HEK293T (cell line): Measurements from ENCODE around the gene FAM210A.
A peak's percentile ranks its signal among the peaks of the same experiment; 100 is the strongest.
"Not testable (repeated sequence)": the region's sequence is repeated elsewhere in the genome, so short reads cannot be mapped to it uniquely, and the experiment has no call there.

Experiments
- CTCF ChIA-PET: fragments of 350-600 bp; formaldehyde crosslinking; extraction: SDS; loops from one replicate; lab custom pipeline; 2021; ENCODE audit warnings: antibody characterized with exemption, inconsistent platforms; lab: Yijun Ruan, JAX
- POLR2A ChIA-PET: fragments of 350-600 bp; formaldehyde crosslinking; extraction: SDS; loops from one replicate; lab custom pipeline; 2020; ENCODE audit warnings: antibody characterized with exemption, inconsistent platforms; lab: Yijun Ruan, JAX
- DNase-seq: peaks from one replicate; pipeline ENCODE4 v3.0.0; 2012; ENCODE audit warnings: mixed read lengths; ENCODE audit errors: extremely low spot score
- BHLHE40 ChIP-seq: fragments of 450-650 bp; IDR thresholded peaks from 2 replicates; pipeline ENCODE4 v1.6.1; 2016; ENCODE audit warnings: mild to moderate bottlenecking, moderate library complexity, borderline replicate concordance
- CTBP1 ChIP-seq: fragments of 450-650 bp; IDR thresholded peaks from 2 replicates; pipeline ENCODE4 v1.6.1; 2016; ENCODE audit warnings: borderline replicate concordance
- ELF4 ChIP-seq: fragments of 450-650 bp; IDR thresholded peaks from 2 replicates; pipeline ENCODE4 v1.6.1; 2017; ENCODE audit warnings: antibody characterized with exemption
- FOXA1 ChIP-seq: fragments of 450-650 bp; IDR thresholded peaks from 2 replicates; pipeline ENCODE4 v1.6.1; 2016; ENCODE audit warnings: mild to moderate bottlenecking
- FOXK2 ChIP-seq: fragments of 450-650 bp; IDR thresholded peaks from 2 replicates; pipeline ENCODE4 v1.6.1; 2016; ENCODE audit warnings: mild to moderate bottlenecking
- FOXM1 ChIP-seq: fragments of 450-650 bp; IDR thresholded peaks from 2 replicates; pipeline ENCODE4 v1.6.1; 2017; ENCODE audit warnings: mild to moderate bottlenecking, borderline replicate concordance
- HDGF ChIP-seq: fragments of 450-650 bp; IDR thresholded peaks from 2 replicates; pipeline ENCODE4 v1.6.1; 2017; ENCODE audit warnings: antibody characterized with exemption, borderline replicate concordance
- L3MBTL2 ChIP-seq: fragments of 450-650 bp; conservative IDR thresholded peaks from 2 replicates; pipeline ENCODE4 v1.6.1; 2016; ENCODE audit warnings: mild to moderate bottlenecking
- LEF1 ChIP-seq: fragments of 450-650 bp; IDR thresholded peaks from 2 replicates; pipeline ENCODE4 v1.6.1; 2017; ENCODE audit warnings: mild to moderate bottlenecking, borderline replicate concordance
- NFRKB ChIP-seq: fragments of 450-650 bp; IDR thresholded peaks from 2 replicates; pipeline ENCODE4 v1.6.1; 2016; ENCODE audit warnings: mild to moderate bottlenecking, moderate library complexity
- SP1 ChIP-seq: fragments of 450-650 bp; IDR thresholded peaks from 2 replicates; pipeline ENCODE4 v1.6.1; 2017
- SUZ12 ChIP-seq: fragments of 450-650 bp; IDR thresholded peaks from 2 replicates; pipeline ENCODE4 v1.6.1; 2016; ENCODE audit warnings: mild to moderate bottlenecking
- TARDBP ChIP-seq: fragments of 450-650 bp; IDR thresholded peaks from 2 replicates; pipeline ENCODE4 v1.6.1; 2016
- ZNF384 ChIP-seq: fragments of 450-650 bp; IDR thresholded peaks from 2 replicates; pipeline ENCODE4 v1.6.1; 2016
- TF ChIP-seq, protein P1 (sequence below): fragments of 450-650 bp; IDR thresholded peaks from 2 replicates; pipeline ENCODE4 v1.6.1; 2016

The FAM210A gene

DNA sequence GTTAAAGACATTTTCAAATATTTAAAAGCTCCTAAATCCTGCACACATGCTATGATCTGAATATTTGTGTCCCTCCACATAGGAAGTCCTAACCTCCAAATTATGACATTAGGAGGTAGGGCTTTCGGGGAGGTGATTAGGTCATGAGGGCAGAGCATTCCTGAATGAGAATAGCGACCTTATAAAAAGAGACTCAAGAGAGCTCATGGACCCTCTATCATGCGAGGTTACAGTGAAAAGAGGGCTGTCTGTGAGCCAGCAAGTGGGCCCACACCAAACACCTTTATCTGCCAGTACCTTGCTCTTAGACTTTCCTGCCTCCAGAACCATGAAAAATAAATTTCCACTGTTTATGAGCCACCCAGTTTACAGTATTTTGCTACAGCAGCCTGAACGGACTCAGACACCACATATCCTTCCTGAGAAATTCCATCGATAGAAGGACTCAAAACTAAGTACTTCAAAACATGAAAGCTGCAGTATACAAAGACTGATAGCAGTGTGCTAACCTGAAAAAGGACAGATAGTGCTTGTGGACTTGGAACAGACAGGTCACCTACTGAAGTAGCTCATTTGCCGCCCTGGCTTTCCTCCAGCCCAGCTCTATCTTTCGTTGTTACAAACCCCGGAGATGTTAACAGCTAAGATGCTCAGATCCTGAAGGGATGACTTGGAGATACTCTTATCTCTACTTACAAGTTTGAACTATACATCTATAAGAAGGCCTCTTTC is 13.8 kb downstream of the FAM210A start:
- ChIA-PET POLR2A (no interaction called here), CTCF (no interaction called here)
- TF ChIP-seq TARDBP = no peak
- TF ChIP-seq ZNF384 = no peak
- no peak for DNase-seq

DNA sequence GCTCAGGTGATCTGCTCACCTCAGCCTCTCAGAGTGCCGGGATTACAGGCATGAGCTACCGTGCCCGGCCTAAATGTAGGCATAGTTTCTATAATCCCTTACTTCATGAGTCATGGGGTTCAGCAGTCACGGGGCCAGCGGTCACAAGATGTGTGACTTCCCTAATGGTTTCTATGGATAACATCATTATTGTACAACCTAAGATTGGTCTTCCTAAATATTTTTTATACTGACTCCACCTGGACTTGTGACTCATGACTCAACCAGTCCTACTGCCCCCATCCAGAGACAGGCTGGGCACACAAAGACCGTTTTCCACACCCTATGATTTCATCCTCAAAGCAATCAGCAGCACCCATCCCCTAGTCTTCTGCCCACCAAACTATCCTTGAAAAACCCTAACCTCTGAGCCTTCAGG is 15.9 kb downstream of the FAM210A start:
- CTCF ChIA-PET = no interaction called here
- TF ChIP-seq ZNF384 (no peak), CTBP1 (no peak), FOXA1 (no peak), BHLHE40 (no peak), TARDBP (no peak), NFRKB (no peak), ELF4 (no peak), L3MBTL2 (no peak), FOXM1 (no peak), SP1 (no peak), LEF1 (no peak), SUZ12 (no peak)
- DNase-seq = no peak
- POLR2A ChIA-PET = no interaction called here

DNA sequence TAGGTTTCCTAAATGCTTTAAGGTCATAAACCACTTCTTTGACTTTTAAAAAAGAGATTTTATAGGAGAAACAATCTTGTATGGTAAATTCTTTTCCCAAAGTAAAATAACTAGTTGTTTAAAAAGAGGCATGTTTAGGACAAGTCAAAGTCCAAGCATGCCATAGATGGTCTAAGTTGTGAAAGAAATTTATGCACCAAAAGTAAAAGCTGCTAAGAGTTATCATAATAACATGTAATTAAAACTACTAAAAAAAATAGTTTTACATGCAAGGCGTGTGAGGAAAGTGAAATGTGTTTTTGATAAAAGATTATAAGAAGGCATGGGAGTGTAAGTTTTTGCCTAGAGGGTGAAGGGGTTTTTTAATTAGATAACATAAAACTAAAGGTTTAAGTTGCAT is 22.5 kb downstream of the FAM210A start:
- TF ChIP-seq SUZ12 (no peak), BHLHE40 (no peak), ELF4 (no peak), HDGF (no peak), NFRKB (no peak), SP1 (no peak), ZNF384 (no peak), FOXM1 (no peak), TARDBP (no peak)
- TF ChIP-seq, protein P1, sequence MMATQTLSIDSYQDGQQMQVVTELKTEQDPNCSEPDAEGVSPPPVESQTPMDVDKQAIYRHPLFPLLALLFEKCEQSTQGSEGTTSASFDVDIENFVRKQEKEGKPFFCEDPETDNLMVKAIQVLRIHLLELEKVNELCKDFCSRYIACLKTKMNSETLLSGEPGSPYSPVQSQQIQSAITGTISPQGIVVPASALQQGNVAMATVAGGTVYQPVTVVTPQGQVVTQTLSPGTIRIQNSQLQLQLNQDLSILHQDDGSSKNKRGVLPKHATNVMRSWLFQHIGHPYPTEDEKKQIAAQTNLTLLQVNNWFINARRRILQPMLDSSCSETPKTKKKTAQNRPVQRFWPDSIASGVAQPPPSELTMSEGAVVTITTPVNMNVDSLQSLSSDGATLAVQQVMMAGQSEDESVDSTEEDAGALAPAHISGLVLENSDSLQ = no peak
- ChIA-PET CTCF (no interaction called here), POLR2A (no interaction called here)
- no peak for DNase-seq

DNA sequence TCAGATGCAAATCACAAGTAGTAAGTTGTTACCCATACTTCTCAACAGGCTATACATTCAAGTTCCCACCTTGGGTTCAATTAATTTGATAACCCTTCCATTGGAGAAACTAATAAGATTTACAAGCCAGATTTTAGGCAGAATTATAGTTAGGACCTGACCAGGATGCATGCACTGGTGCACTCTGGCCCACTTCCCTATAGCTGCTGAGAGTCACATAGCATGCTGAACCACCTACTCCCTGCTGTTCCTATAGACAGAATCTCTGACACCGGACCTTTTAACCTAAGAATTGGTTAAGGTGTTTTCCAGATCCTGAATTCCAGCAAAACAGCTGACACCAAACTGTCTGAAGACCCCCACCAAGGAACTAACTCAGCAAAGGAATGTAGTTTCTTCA is 26.2 kb downstream of the FAM210A start:
- POLR2A ChIA-PET = no interaction called here
- no peak for TF ChIP-seq ELF4
- TF ChIP-seq TARDBP = no peak
- no peak for TF ChIP-seq L3MBTL2
- TF ChIP-seq FOXK2 = no peak
- TF ChIP-seq ZNF384 = no peak
- TF ChIP-seq BHLHE40 = no peak
- no peak for TF ChIP-seq SP1
- TF ChIP-seq FOXA1 = no peak
- TF ChIP-seq LEF1 = no peak
- no peak for TF ChIP-seq CTBP1
- TF ChIP-seq HDGF = no peak
- DNase-seq = no peak
- CTCF ChIA-PET = no interaction called here

DNA sequence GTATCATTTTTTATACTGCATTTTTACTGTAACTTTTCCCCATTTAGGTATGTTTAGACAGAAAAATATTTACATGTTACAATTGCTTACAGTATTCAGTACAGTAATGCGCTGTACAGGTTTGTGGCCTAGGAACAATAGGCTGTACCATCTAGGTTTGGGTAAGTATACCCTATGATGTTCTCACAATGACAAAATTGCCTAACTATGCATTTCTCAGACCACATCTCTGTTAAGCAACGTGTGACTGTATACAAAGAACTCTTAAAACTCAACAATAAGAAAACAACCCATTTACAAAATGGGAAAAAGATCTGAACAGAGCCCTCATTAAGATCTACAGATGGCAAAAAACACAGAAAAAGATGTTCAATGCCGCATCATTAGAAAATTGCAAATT is 29.4 kb downstream of the FAM210A start:
- no peak for DNase-seq
- TF ChIP-seq FOXK2 = no peak
- TF ChIP-seq CTBP1 = no peak
- no peak for TF ChIP-seq BHLHE40
- no peak for TF ChIP-seq ELF4
- TF ChIP-seq ZNF384 = no peak
- POLR2A ChIA-PET = no interaction called here
- CTCF ChIA-PET = no interaction called here

DNA sequence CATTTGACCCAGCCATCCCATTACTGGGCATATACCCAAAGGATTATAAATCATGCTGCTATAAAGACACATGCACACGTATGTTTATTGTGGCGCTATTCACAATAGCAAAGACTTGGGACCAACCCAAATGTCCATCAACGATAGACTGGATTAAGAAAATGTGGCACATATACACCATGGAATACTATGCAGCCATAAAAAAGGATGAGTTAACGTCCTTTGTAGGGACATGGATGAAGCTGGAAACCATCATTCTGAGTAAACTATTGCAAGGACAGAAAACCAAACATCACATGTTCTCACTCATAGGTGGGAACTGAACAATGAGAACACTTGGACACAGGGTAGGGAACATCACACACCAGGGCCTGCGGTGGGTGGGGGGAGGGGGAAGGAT is 31.0 kb downstream of the FAM210A start:
- DNase-seq, CTCF ChIA-PET, POLR2A ChIA-PET: not testable (repeated sequence)

DNA sequence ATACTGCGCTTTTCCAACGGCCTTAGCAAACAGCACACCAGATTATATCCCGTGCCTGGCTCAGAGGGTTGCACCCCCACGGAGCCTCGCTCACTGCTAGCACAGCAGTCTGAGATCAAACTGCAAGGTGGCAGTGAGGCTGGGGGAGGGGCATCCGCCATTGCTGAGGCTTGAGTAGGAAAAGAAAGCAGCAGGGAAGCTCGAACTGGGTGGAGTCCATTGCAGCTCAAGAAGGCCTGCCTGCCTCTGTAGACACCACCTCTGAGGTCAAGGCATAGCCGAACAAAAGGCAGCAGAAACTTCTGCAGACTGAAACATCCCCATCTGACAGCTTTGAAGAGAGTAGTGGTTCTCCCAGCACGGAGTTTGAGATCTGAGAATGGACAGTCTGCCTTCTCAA is 36.3 kb downstream of the FAM210A start:
- POLR2A ChIA-PET, DNase-seq, CTCF ChIA-PET: not testable (repeated sequence)

DNA sequence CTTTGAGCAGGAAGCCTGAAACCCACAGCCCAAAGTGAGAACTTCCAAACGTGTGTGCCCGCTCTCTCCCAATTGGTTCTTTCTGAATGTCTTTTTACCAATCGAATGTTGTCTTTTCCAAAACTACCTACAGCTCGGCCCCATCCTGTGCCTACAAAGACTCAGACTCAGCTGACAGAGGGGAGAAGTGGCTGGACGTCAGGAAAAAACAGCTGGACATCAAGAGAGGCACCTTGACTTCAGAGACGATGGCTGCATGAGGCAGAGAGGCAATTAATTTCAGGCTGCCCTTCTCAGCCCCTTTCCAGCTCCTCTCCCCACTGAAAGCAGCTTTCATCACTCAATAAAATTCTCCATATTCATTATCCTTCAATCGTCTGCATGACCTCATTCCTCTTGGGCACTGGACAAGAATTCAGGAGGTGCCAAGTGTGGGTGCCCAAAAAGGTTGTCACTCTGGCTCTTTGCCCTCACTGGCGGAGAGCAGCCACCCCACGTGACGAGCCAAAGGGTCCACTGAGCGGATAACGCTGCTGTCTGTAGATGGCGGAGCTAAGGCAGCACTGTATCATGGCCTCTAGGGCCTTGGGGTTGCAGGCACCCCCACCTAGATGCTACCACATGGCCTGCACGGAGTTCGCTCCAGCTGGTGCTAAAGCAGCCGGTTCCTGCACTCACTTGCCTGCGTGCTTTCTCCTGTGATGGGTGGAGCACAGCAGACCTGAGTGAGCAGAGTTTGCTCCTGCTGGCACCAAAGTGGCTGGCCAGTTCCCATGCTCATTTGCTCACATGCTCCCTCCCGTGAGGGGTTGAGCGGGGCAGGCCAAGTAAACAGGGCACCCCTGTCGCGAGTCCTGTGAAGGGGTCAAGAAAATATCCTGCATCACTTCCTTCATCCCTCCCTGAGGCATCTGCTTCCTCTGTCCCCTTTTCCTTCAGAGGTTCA is 37.9 kb downstream of the FAM210A start:
- no peak for TF ChIP-seq ELF4
- TF ChIP-seq ZNF384 = no peak
- no peak for TF ChIP-seq SP1
- TF ChIP-seq LEF1 = no peak
- DNase-seq = no peak
- POLR2A ChIA-PET = no interaction called here
- CTCF ChIA-PET = no interaction called here

DNA sequence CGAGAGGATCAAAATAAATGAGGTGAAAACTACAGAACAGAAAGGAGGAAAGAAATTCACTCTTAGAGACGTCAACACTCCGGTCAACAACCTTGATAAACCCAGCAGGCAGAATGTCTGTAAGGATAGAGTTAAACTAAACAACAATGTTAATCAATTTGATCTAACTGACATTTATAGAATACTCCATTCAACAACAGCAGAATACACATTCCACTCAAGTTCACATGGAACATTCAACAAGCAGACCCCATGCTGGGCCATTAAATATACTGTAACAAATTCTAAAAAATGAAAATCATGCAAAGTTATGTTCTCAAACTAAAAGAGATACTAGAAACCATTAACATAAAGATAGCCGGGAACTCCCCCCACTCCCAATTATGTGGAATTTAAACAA is 41.8 kb downstream of the FAM210A start:
- ChIA-PET CTCF (no interaction called here), POLR2A (no interaction called here)
- TF ChIP-seq, protein P1 = peak; percentile 66
- TF ChIP-seq NFRKB = no peak
- DNase-seq = peak; percentile 5
